DMS 273 treated with DMSO at 0.1 percent for 48 hours (cell line): ENCODE measurements around the gene FGB.

Experiments
- DNase-seq: peaks from one replicate; lab custom pipeline; 2025; lab: John Stamatoyannopoulos, UW

The FGB gene

DNA sequence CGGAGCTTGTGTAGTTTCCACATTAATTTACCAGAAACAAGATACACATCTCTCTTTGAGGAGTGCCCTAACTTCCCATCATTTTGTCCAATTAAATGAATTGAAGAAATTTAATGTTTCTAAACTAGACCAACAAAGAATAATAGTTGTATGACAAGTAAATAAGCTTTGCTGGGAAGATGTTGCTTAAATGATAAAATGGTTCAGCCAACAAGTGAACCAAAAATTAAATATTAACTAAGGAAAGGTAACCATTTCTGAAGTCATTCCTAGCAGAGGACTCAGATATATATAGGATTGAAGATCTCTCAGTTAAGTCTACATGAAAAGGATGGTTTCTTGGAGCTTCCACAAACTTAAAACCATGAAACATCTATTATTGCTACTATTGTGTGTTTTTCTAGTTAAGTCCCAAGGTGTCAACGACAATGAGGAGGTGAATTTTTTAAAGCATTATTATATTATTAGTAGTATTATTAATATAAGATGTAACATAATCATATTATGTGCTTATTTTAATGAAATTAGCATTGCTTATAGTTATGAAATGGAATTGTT, at the start of gene FGB:
Gene FGB (plus strand): TSS at position 315 of the 558 bp plus-strand sequence. CDS start 8 bp downstream, at position 323.
- no peak for DNase-seq

DNA sequence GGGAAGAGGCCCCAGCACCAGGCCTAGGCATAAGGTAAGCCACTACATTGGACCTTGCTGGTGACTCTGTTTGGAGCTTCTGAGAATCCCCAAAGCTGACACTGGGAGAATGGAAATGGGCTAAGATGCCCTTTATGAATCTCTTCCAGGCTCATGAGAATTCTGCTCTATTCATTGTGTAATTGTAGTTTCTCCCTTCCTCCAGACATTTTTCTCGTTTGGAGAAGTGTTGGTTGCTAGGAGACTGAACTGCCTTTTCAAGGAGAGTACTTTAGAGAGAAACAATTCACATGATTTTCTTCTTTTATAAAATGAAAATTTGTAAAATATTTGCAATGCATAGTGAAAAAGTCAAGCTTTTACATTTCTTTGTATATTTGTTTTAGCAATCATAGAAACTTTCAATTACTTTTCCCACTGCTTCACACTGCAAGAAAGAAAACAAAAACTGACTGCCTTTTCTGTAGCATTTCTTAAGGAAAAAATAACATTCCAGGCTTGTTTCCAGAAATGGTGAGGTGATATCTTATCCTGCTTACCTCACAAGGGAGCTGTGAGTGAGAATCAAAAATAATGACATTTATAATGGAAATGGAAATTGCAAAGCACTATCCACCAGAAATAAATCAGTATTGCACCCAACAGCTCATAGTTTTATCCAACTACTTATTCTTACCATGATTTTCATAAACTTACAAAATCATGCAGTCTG, 46.3 kb upstream of the FGB start:
- no peak for DNase-seq

DNA sequence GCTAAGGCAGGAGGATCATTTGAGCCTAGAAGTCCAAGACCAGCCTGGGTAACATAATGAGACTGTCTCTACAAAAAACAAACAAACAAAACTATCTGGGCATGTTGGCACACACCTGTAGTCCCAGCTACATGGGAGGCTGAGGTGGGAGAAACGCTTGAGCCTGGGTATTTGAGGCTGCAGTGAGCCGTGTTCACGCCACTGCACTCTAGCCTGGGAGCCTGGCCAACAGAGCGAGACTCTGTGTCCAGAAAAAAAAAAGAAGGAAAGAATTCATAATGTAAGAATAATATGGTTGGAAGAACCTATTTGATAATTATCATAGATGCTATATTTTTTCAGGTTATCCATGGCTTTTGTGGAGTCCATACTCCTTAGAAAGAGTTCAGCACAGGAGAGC, 45.2 kb upstream of the FGB start:
- DNase-seq, result no peak

DNA sequence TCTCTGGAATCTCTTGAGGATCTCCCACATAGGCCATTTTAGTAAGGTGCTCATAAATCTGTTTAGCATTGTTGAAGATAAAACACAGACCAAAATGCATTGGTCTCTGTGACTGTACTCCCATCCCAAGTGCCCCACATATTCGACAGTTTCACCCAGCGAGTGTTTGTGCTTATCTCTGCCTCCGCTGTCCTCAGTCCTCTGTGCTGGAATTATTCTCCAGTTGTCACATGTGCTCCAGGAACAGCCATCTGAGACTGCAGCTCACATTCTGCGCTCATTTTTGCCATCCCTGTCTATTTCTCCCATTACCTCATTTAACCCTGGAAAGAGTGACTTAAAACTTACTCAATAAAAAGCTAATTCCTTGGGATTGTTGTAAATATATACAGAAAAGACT, 43.6 kb upstream of the FGB start:
- no peak for DNase-seq

DNA sequence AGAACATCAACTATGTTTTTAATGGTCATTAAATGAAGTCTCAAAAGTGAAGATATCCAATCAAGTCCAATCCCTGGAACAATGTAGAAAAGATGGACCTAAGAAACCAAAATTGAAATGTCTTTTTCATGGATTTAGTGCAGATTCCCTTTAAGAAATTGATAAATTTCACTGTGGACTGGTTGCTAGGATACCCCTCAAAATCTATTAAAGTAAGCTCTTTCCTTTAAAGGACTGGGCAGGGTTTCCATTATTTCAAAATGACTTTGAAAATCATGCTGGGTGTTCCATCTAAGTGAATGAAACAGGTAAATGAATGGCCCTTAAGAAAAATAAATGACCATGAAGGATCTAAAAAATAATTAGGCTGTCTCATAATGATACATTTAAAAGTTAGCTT, 41.2 kb upstream of the FGB start:
- DNase-seq, result no peak

DNA sequence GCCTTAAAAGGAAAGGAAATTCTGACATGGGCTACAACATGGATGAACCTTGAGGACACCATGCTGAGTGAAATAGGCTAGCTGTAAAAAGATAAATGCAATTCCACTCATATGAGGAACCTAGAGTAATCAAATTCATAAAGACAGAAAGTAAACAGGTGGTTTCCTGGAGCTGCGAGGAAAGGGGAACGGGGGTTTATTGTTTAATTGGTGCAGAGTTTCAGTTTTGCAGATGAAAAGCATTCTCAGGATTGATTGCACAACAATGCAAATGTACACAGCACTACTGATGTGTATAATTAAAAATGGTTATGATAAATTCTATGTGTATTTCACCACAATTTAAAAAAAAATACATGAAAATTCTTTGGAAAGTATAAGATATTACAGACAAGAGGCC, 36.7 kb upstream of the FGB start:
- no peak for DNase-seq

DNA sequence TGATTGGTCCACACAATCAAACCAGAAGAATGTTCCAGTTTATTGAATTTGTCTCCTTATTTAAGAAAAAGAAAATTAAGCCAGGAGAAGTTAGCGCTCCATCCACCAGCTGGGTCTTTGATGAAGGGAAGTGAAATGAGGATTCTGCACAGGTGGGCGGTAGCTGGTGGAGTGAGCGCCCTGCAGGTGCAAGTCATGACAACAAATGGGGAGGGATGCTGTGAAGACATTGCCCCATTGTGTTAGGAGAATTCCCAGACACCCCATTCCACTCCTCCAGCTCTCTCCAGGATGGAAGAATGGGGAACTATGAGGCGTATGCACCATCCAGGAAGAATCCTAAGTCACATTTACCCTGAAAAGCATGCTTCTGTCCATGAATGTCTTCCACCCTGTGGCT, 35.5 kb upstream of the FGB start:
- DNase-seq, result no peak

DNA sequence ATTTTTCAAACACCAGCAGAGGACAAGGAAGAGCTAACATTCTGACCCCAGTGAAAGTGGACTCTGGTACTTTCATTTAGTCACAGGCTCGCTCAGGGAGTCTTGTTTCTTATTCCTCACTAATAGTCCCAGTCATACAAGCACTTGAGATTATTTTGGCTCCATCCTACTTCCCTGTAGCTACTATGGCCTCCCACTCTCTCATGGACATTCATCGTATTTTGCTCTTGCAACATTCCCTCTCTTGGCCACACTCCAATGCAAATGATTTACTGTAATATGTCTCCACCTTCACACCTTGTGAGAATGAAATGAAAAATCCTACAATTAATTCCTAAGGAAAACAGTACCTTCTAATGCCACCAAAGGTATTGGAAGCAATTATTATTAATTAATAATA, 33.9 kb upstream of the FGB start:
- DNase-seq, result no peak

DNA sequence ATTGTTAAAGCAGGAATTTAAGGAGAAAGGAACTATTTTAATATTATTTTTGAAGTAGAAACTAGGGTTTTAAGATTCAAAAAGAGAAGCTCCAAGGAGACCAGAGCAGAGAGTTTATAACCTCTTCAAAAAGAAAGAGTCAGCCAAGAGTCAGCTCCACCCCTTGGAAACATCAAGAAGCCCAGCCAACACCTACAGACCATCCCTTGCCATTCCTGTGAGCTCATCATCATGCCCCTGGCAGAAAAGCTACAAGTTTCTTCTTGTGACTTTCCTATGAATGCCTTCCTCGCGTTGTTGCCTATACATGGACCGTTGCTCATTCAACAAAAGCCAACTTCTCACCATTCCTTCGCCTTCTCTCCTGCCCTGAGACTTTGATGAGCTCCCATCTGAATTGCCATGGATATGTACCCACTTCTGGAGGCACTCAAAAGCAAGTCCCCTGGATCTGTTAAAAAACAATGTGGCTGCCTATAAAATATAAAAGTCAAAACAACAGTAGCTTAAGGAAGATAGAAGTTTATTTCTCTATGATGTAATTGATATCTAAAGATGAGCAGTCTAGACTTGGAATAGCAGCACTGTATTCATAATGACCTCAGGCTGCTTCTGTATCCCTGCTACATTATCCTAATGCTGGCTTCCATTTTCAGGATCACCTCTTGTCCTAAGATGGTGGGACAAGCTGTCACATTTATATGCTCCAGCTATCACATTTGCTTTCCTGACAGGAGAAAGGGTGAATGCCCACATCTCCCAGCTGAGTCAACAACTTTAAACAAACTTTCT, 32.9 kb upstream of the FGB start:
- no peak for DNase-seq

DNA sequence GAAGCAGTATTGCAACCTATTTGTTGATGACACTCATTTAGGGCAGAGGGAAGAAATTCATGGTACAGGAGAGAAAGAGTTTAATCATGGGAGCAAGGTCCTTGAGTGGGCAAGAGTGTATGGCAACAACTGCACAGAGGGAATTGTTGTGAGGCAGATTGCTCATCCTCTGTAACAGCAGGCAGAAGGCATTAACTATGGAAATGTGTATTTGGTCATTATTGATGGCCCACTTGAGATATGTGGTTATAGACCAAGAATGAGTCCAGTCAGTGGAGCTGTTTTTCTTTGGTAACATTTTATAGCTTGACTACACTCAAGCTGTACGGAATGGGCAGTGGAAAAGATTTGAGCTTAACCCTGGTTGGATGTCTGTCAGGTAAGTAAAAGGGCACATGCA, 28.5 kb upstream of the FGB start:
- DNase-seq, result no peak

DNA sequence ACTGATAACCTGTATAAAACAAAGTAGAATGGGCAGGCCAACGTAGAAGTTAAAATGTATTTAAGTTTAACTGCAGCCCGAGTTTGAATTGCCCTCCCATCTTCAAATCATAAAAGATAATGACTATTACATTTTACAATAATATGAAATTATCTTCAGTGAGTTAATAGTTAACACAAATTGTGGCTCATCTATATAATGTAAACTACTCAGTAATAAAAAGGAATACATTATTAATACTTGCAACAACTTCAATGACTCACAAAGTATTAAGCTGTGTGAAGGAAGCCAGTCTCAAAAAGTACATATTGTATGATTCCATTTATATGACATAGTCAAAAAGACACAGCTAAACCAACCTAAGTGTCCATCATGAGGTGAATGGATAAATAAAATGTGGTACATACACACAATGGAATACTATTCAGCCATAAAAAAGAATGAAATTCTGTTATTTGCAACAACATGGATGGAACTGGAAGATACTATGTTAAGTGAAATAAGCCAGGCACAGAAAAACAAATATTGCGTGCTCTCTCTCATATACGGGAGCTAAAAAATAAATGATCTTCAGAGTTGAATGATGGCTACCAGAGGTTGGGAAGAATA, 20.4 kb upstream of the FGB start:
- no peak for DNase-seq

DNA sequence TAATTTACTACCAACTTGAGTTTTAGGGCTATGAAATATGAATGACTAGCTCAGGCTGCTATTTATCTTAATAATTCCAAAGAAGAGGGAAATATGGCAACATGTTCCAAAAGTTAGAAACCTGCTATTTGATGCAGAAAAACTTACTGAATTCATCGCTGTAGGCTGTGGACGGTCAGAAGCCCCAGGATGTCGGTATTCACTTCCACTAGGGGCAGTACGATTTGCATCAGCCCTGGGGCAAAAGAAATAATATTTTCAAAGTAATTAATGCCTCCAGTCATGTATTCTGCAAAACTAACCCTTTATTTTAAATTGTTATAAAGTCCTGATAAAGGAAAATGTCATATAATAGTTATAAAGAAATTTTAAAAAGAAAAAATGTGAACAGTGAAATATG, 17.1 kb upstream of the FGB start:
- no peak for DNase-seq

DNA sequence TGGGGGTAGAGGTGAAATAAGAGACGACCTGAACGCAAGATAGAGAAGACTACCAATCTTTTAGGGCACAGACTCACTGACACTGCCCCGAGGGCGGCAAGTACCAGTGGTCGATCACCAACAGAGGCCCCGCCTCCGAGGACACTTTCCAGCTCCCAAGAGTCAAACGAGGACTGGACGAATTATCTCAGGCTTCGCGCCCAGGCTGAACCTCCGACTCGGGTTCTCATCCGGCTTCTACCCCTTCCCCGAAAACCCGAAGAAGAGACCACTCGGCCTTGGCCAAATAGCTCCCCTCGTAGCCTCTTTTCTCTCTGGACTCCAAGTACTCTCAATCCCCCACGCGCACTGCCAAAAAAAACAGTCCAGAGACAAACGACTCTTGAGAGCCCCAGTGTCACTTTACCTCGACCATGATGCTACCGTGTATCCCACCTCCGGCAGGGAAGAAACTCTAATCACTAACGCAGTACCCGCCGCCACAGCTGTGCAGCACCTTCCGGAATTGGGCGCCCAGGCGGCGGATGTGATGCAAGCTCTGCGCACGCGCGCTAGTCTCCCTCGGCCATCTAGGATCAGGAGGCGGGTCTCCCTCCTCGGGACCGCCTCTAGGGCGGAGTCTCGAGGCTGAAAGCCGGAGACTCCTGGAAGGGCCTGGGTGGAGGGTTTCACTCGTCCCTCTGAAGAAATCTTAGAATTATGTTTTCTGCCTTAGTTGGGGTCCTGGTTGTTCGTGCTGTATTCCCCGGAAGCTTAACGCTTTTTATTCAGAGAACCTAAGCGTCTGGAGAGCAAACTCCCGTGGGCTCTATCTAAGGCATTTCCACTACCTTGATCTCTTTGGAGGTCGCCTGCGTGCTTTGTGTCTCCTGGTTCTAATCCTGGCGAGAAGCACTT, 12.7 kb upstream of the FGB start, which contains the start of gene PLRG1:
Gene PLRG1 (minus strand): TSS at position 507 of the 897 bp plus-strand sequence. CDS start 92 bp downstream, at position 415.
- peak; percentile 43 for DNase-seq

DNA sequence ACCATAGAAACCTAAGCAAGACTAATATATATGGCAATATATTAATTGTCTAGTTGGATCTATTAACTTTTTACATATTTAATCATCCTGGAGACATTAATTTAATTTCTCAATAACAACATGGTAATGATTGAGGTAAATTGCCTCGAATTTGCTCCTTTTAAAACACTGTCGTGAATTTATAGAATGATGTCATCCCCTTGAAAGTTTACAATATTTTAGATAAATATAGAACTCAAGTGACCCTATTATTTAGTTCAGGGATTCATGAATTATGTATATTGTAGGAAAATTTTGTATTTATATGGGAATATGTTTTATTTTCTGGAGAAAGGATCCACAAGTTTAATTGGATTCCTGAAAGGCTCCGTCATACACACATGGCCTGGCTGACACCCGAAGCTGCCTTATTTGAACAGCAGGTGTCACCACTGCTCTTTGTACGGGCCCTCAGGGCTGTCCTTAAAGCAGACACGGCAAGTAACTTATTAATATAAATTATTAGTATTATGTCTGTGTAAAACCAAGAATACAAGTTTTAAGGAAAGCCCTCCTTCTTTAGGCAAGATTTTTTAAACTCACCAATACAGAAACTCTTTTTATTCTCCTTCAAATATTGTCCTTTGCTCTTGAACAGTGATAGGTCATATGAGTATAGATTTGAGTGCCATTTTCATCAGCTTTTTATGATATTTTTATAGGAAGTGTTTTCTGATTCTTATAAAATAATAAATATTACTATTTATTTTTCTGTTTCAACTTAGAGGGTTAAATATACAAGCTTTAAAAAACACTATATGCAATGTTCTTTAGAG, 10.7 kb upstream of the FGB start:
- peak; percentile 11 for DNase-seq

DNA sequence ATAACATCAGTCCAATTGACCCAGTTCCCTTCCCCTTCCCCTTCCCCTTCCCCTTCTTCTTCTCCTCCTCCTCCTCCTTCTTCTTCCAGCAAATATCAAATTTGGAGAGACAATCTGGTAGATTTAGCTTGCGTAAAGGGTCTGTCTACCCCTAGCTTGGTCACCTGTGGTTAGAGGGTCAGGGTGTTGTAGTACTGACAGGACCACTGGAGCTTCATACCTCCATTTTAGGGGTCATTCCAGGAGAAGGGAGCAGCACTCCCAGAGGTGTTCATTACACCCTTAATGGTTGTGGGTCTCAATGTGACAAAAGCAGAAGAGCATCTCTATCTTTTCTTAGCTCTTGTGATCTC, 3.7 kb upstream of the FGB start:
- no peak for DNase-seq

DNA sequence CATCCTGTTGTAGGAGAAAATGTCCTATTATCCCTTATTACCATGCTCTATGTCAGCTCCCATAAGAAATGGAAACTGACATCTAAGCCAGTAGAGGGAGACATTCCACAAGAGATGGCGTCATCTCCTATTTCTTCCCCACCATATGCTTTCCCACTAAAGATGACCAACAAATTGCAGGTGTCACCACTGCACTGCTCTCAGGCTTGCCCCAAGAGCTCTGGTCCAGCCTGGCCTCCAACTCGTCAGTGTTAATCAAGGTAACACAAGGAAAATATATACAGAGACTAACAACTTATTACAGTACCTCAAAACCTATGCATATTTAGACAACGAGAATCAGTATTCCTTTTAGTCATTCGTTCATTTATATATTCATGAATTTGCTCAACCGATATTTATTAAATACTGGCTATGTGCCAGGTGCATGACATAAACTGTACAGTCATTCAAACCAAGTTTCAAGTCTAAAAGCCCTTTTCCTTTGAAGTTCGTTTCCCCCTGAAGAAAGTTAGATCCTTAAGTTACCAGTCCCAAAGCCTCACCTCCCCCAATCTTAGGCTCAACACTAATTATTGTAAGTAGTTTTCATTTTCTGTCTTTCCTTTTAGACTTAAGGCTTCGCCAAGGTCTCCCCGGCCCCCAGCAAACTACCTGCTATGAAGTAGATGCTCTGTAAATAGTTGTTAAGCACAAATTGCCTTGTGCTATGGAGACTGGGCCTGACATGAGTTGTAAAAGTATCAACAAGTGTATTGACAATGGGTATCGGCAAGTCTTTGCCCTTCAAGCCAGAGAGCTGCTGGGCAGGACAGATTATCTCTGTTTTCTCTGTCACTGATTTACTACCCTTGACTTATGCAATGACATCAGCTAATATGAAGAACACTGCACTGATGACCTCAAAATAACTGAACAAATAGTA, 3.1 kb upstream of the FGB start:
- peak; percentile 0 for DNase-seq

DNA sequence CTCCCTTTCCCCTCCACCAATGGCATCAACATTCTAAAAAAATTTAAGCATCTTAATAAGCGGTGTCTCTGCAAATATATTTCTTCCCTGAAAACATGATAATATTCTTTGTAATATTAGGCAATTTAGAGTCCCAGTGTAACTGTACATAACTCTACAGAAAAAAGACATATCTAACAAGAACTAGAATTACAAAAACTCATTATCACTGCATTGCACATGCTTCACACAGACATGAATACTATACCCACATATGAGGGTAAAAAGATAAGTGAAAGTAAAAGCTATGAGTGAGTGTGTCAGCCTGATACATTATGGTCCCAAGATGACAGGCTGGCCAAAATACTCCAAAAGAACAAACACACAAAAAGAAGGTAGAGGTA, 2.4 kb upstream of the FGB start:
- DNase-seq, result no peak

DNA sequence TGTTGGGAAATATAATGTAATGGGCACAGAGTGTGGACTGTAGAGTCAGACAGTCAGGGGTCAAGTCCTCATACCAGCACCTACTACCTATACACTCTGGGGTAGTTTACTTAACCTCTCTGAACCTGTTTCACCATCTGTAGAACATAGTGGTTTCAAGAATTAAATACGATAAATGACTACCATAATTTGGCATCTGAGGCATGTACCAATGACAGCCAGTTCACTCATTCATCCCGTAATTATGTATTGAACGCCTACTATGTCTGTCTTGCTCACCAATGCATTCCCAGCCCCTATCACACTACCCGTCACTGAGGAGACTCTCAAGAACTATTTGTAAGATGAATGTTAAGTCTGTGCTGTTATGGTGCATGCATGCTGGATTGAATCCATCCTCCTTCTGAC, 2.0 kb upstream of the FGB start:
- DNase-seq, result no peak

DNA sequence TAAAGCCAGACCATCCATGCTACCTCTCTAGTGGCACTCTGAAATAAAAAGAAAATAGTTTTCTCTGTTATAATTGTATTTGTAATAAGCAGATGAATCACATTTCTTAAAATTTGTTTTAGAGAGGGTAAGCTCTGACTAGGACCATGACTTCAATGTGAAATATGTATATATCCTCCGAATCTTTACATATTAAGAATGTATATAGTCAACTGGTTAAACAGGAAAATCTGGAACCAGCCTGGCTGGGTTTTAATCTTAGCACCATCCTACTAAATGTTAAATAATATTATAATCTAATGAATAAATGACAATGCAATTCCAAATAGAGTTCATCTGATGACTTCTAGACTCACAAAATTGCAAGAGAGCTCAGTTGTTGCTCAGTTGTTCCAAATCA, 1.5 kb downstream of the FGB start:
- DNase-seq, result no peak

DNA sequence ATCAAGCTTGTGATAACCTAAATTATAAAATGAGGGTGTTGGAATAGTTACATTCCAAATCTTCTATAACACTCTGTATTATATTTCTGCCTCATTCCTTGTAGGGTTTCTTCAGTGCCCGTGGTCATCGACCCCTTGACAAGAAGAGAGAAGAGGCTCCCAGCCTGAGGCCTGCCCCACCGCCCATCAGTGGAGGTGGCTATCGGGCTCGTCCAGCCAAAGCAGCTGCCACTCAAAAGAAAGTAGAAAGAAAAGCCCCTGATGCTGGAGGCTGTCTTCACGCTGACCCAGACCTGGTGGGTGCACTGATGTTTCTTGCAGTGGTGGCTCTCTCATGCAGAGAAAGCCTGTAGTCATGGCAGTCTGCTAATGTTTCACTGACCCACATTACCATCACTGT, 2.9 kb downstream of the FGB start:
- no peak for DNase-seq
